HepG2 (cell line): ENCODE measurements around the gene RAD51AP1. TPM values are rescaled to one million over a fixed set of nuclear protein-coding genes. Genes with fewer than 3 reads are reported as not detected.

ENCODE experiments used
- ATAC-seq: fragments of 200-7000 bp; cut with Tn5 transposase; 3 replicates; pipeline ENCODE4 v1.9.1; 2020; ENCODE audit warnings: mild to moderate bottlenecking, moderate library complexity
- BruUV-seq: library from RNA; stranded (reverse); fragments of 400-500 nt; replicated peaks from 2 replicates; lab custom pipeline; 2021; lab: Mats Ljungman, UMichigan
- CTCF ChIA-PET: fragments of 300-600 bp; formaldehyde crosslinking; extraction: SDS; loops from one replicate; lab custom pipeline; 2021; ENCODE audit warnings: low total read pairs, inconsistent platforms, low intra/inter-chr PET ratio; lab: Yijun Ruan, JAX
- POLR2A ChIA-PET: fragments of 350-600 bp; sonication (Branson Sonifier 250); formaldehyde crosslinking; loops from one replicate; lab custom pipeline; 2020; ENCODE audit warnings: antibody characterized with exemption, inconsistent platforms; lab: Yijun Ruan, JAX
- DNase-seq: peaks from one replicate; pipeline ENCODE4 v3.0.0-alpha.2; 2015; ENCODE audit warnings: low spot score
- FAIRE-seq: peaks from 3 replicates; lab custom pipeline; 2011; peaks lifted over from hg19 to GRCh38; lab: Jason Lieb, UNC
- H2AFZ ChIP-seq: one replicate; pipeline ENCODE4 v1.6.1; 2011; ENCODE audit warnings: low read length, inconsistent platforms
- H3K27ac ChIP-seq: fragments of 300-600 bp; 3 replicates; pipeline ENCODE4 v1.8.0; 2011; ENCODE audit warnings: mixed run types, mild to moderate bottlenecking, mixed read lengths, low read length, inconsistent platforms; ENCODE audit not compliant: insufficient read depth; ENCODE audit errors: extremely low read length
- H3K27me3 ChIP-seq, 2 experiments: fragments of 200-600 bp in 1 of 2; 2 replicates in 1 of 2; 3 replicates in 1 of 2; pipeline versions ENCODE4 v1.6.0 to v1.8.0; 2011; ENCODE audit warnings: low read length in 2 of 2, mild to moderate bottlenecking in 2 of 2, moderate library complexity in 2 of 2, inconsistent platforms in 1 of 2; ENCODE audit not compliant: insufficient read depth in 2 of 2, control insufficient read depth in 1 of 2
- H3K36me3 ChIP-seq, 2 experiments: fragments of 200-600 bp in 1 of 2; replicated peaks in 1 of 2; 2 replicates in 1 of 2; 3 replicates in 1 of 2; pipeline versions ENCODE4 v1.5.1 to v1.8.0; 2011; ENCODE audit warnings: low read length in 2 of 2, inconsistent platforms in 1 of 2; ENCODE audit not compliant: insufficient read depth in 2 of 2, control insufficient read depth in 1 of 2
- H3K4me1 ChIP-seq: 2 replicates; pipeline ENCODE4 v1.5.1; 2012; ENCODE audit warnings: low read length, inconsistent platforms; ENCODE audit not compliant: insufficient read depth
- H3K4me2 ChIP-seq: 2 replicates; pipeline ENCODE4 v1.6.0; 2011; ENCODE audit warnings: low read depth, low read length, inconsistent platforms
- H3K4me3 ChIP-seq, 3 experiments: fragments of 200-600 bp in 1 of 3; sonication (generic), shearing (Covaris generic) in 1 of 3; replicated peaks in 1 of 3; 2 replicates each; pipeline ENCODE4 v1.5.1; 2011 to 2016; ENCODE audit warnings: low read length in 3 of 3, inconsistent platforms in 2 of 3, low read depth in 2 of 3, mild to moderate bottlenecking in 2 of 3, control low read depth in 1 of 3, mixed read lengths in 1 of 3; ENCODE audit not compliant: insufficient read depth in 1 of 3
- H3K79me2 ChIP-seq: one replicate; pipeline ENCODE4 v1.6.1; 2011; ENCODE audit warnings: low read length, inconsistent platforms; ENCODE audit not compliant: insufficient read depth
- H3K9ac ChIP-seq: 2 replicates; pipeline ENCODE4 v1.6.0; 2011; ENCODE audit warnings: mild to moderate bottlenecking, low read depth, low read length, inconsistent platforms; ENCODE audit not compliant: insufficient read depth
- H3K9me3 ChIP-seq: 2 replicates; pipeline ENCODE4 v1.5.1; 2012; ENCODE audit warnings: mild to moderate bottlenecking, low read length
- H4K20me1 ChIP-seq: 2 replicates; pipeline ENCODE4 v1.6.0; 2011; ENCODE audit warnings: inconsistent platforms, mild to moderate bottlenecking, low read length, moderate library complexity; ENCODE audit not compliant: insufficient read depth
- TCF7L2 ChIP-seq: IDR thresholded peaks from 2 replicates; pipeline ENCODE4 v1.6.1; 2011; ENCODE audit warnings: mild to moderate bottlenecking, low read depth, low read length, moderate library complexity
- ZNF646 ChIP-seq: sonication (generic); formaldehyde crosslinking; IDR thresholded peaks from 2 replicates; pipeline ENCODE4 v1.9.0; 2021; ENCODE audit warnings: mild to moderate bottlenecking, missing genetic modification reagents
- WGBS: methylation state at CpG from one replicate; pipeline ENCODE4 v1.1.6; 2017; ENCODE audit warnings: low lambda C conversion rate; 5-methylcytosine and 5-hydroxymethylcytosine counted together
- in situ Hi-C: cut with HindIII; loops from 2 replicates; pipeline ENCODE4 v1.10.0; 2017; ENCODE audit warnings: low pct_unique_long_range_greater_than_20kb; ENCODE audit not compliant: extremely low pct_ligation_motif_present
- intact Hi-C: fragments of 100-400 bp; cut with micrococcal nuclease; formaldehyde crosslinking; loops from one replicate; pipeline ENCODE4 v1.10.0; 2022; ENCODE audit not compliant: unreplicated experiment
- polyA plus RNA-seq, 8 experiments: library from polyadenylated mRNA; depleted of rRNA in 3 of 8; stranded (reverse) in 7 of 8; unstranded in 1 of 8; fragments of >200 nt; fragmentation: Illumina TruSeq in 4 of 8; extraction: Trizol in 4 of 8; gene quantifications; 2 replicates each; pipeline versions ENCODE4 v1.2.1 to v1.2.3, GENCODE V29; 2011 to 2016; ENCODE audit warnings: low read depth in 4 of 8, missing spikeins in 1 of 8, mixed read lengths in 1 of 8; ENCODE audit not compliant: insufficient read depth in 1 of 8
- total RNA-seq, 5 experiments: library from RNA; depleted of rRNA; stranded (reverse); fragments of >200 nt; fragmentation: Illumina TruSeq; extraction: Trizol; gene quantifications; 2 replicates each; pipeline ENCODE4 v1.2.3, GENCODE V29; 2016; ENCODE audit warnings: low read depth in 1 of 5

RAD51AP1 gene
- total and polyA plus RNA-seq, 2 of the 13 experiments (the other 11 are each of a cell fraction or from before 2014, with no cell fraction given), result 16.6 to 49.3 TPM

- no peak overlapping the region for H3K27ac ChIP-seq
- no peak overlapping the region for H3K9ac ChIP-seq
- in situ Hi-C loops (no loop called here), intact Hi-C loops (no loop called here)
- DNase-seq (no peak), FAIRE-seq (no peak), ATAC-seq (peak; percentile 55; the same call in 2 of the 3 replicates)
- H4K20me1 ChIP-seq, result no peaks in the 10 kb centered on the region
- no peak overlapping the region for H3K4me3 ChIP-seq
- H3K4me1 ChIP-seq, result no peaks in the 10 kb centered on the region
- no peaks in the 10 kb centered on the region for H3K79me2 ChIP-seq
- CTCF ChIA-PET, result no interaction called here
- peak; percentile 23; the same call in 1 of the 2 replicates for TF ChIP-seq ZNF646 (CRISPR knock-in tag)
- TF ChIP-seq TCF7L2, result no peak
- no TSS peak for BruUV-seq
- no peaks in the 10 kb centered on the region for H3K9me3 ChIP-seq
- POLR2A ChIA-PET, result no interaction called here
- H3K4me2 ChIP-seq, result no peak overlapping the region
- peaks cover under 1 to 19% of the 10 kb centered on the region in 2 experiments; a peak in 4 of 5 replicates for H3K27me3 ChIP-seq
- WGBS, result 3% methylated on average over 5 of the region's 5 CpGs
- H3K36me3 ChIP-seq, result no peaks in the 10 kb centered on the region
- no peak overlapping the region for H2AFZ ChIP-seq
Measured at GRCh38 chr12:4586500-4586899, 47.8 kb downstream of the RAD51AP1 start.
